Measurements from ENCODE around the gene KCNG4. TPM values are rescaled to one million over a fixed set of nuclear protein-coding genes. Genes with fewer than 3 reads are reported as not detected.
A peak's percentile ranks its signal among the peaks of the same experiment; 100 is the strongest.

KCNG4 gene
- total and polyA plus RNA-seq, 10 of the 15 experiments (the other 5 are each of a cell fraction or from before 2014, with no cell fraction given), result not detected

GRCh38 chr16:84281074-84281473 is 41.3 kb upstream of the KCNG4 start:
- ATAC-seq, result no peak
- H3K27me3 ChIP-seq (replicated peaks in 1 of 2; ENCODE audit: control insufficient read depth in 2 of 2, insufficient read depth in 2 of 2, low read length in 1 of 2), result peaks cover 0 to 4% of the 10 kb centered on the region in 2 experiments; a peak in 2 of 4 replicates
- H4K20me1 ChIP-seq (ENCODE audit: control insufficient read depth, insufficient read depth), result no peaks in the 10 kb centered on the region
- no peak for FAIRE-seq
- SMC1A ChIA-PET (ENCODE audit: uncharacterized antibody, unreplicated experiment), result interaction anchor here (2.1 kb wide), 1 partner anchor 225 kb away, joined by 5 read pairs; no protein-coding TSS in a partner anchor
- intact Hi-C loops (cut with micrococcal nuclease; ENCODE audit: unreplicated experiment) (no loop called here), in situ Hi-C loops (cut with MboI) (no loop called here)
- BruUV-seq (replicated peaks), result no TSS peak
- no peak for DNase-seq (ENCODE audit: low read depth, low spot score)
- no peaks in the 10 kb centered on the region for H3K36me3 ChIP-seq (ENCODE audit: control insufficient read depth in 2 of 2, insufficient read depth in 2 of 2, low read length in 1 of 2)
- RAD21 ChIA-PET (ENCODE audit: unreplicated experiment), result no interaction called here
- no peak overlapping the region for H3K9ac ChIP-seq (ENCODE audit: control insufficient read depth, insufficient read depth, low read length)
- no peaks in the 10 kb centered on the region for H3K79me2 ChIP-seq (ENCODE audit: control insufficient read depth, insufficient read depth, low read length)
- 27% methylated on average over 3 of the region's 3 CpGs for WGBS (ENCODE audit: insufficient coverage, insufficient replicate concordance, low lambda C conversion rate, missing lambda C conversion rate)
- H3K9me3 ChIP-seq (replicated peaks; ENCODE audit: control insufficient read depth, insufficient read depth, low read length), result no peaks in the 10 kb centered on the region
- POLR2A ChIA-PET, result no interaction called here
- CTCF ChIA-PET, result interaction anchor here (6.1 kb wide), 1 partner anchor 225 kb away, joined by 63 read pairs; no protein-coding TSS in a partner anchor
- H3K4me1 ChIP-seq (ENCODE audit: control insufficient read depth, insufficient read depth, low read length), result no peaks in the 10 kb centered on the region
- peak; percentile 75 for TF ChIP-seq SP1 (IDR thresholded peaks at IDR 0.05; ENCODE audit: low read depth, low read length)
- peak; percentile 94 for TF ChIP-seq PKNOX1 (IDR thresholded peaks at IDR 0.05)
- TF ChIP-seq EGR1 (IDR thresholded peaks at IDR 0.05; ENCODE audit: borderline replicate concordance in 1 of 2, low read depth in 2 of 2, low read length in 2 of 2), result no peak
- TF ChIP-seq, protein P1, sequence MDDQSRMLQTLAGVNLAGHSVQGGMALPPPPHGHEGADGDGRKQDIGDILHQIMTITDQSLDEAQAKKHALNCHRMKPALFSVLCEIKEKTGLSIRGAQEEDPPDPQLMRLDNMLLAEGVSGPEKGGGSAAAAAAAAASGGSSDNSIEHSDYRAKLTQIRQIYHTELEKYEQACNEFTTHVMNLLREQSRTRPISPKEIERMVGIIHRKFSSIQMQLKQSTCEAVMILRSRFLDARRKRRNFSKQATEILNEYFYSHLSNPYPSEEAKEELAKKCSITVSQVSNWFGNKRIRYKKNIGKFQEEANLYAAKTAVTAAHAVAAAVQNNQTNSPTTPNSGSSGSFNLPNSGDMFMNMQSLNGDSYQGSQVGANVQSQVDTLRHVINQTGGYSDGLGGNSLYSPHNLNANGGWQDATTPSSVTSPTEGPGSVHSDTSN (IDR thresholded peaks at IDR 0.05; ENCODE audit: insufficient replicate concordance, low read depth, low read length), result peak; percentile 91
- no peak for TF ChIP-seq ZZZ3 (IDR thresholded peaks at IDR 0.05; ENCODE audit: control insufficient read depth, insufficient read length, low read depth)
- no peak for TF ChIP-seq CBFB (IDR thresholded peaks at IDR 0.05; ENCODE audit: low read depth)
- TF ChIP-seq NFYB (IDR thresholded peaks at IDR 0.05; ENCODE audit: insufficient read depth, low read depth, low read length), result peak; percentile 93
- no peak overlapping the region for H2AFZ ChIP-seq (ENCODE audit: control insufficient read depth, low read depth, low read length)
- no peak overlapping the region for H3K4me3 ChIP-seq
- H3K27ac ChIP-seq (ENCODE audit: control insufficient read depth, insufficient read depth), result no peak overlapping the region
- no peak overlapping the region for H3K4me2 ChIP-seq (ENCODE audit: control insufficient read depth, insufficient read depth)

Measured in GM12878 (cell line).